NCI-H748 treated with DMSO at 0.1 percent for 48 hours (cell line): ENCODE data around the gene KIF1A.

Experiments
- DNase-seq: peaks from one replicate; lab custom pipeline; 2025; lab: John Stamatoyannopoulos, UW

The KIF1A gene

GRCh38 chr2:240819126-240819857 is 727 bp downstream of the KIF1A start:
- DNase-seq = peak; percentile 37

GRCh38 chr2:240818293-240819125 is 1.5 kb downstream of the KIF1A start:
- DNase-seq = no peak

- DNase-seq = no peak
Observed at GRCh38 chr2:240817496-240818292, 2.3 kb downstream of the KIF1A start.

GRCh38 chr2:240816584-240817495 is 3.2 kb downstream of the KIF1A start:
- DNase-seq = no peak

GRCh38 chr2:240815761-240816583 is 4.0 kb downstream of the KIF1A start:
- no peak for DNase-seq

- no peak for DNase-seq
Observed at GRCh38 chr2:240814946-240815760, 4.9 kb downstream of the KIF1A start.

- DNase-seq = no peak
Observed at GRCh38 chr2:240814280-240814679, 5.7 kb downstream of the KIF1A start.

- DNase-seq = no peak
Observed at GRCh38 chr2:240813231-240813921, 6.6 kb downstream of the KIF1A start.

GRCh38 chr2:240812721-240813120 is 7.3 kb downstream of the KIF1A start:
- DNase-seq = no peak

- no peak for DNase-seq
Observed at GRCh38 chr2:240812301-240812680, 7.7 kb downstream of the KIF1A start.

GRCh38 chr2:240811346-240812300 is 8.4 kb downstream of the KIF1A start:
- DNase-seq = no peak

- DNase-seq = no peak
Observed at GRCh38 chr2:240810621-240811020, 9.4 kb downstream of the KIF1A start.

- DNase-seq = no peak
Observed at GRCh38 chr2:240810199-240810598, 9.8 kb downstream of the KIF1A start.

GRCh38 chr2:240809276-240809675 is 10.7 kb downstream of the KIF1A start:
- no peak for DNase-seq

- DNase-seq = no peak
Observed at GRCh38 chr2:240806459-240806858, 13.6 kb downstream of the KIF1A start.

- DNase-seq = no peak
Observed at GRCh38 chr2:240806006-240806405, 14.0 kb downstream of the KIF1A start.

- no peak for DNase-seq
Observed at GRCh38 chr2:240803191-240803590, 16.8 kb downstream of the KIF1A start.
